HepG2 (cell line): ENCODE measurements around the gene KLHL11. TPM values are rescaled to one million over a fixed set of nuclear protein-coding genes. Genes with fewer than 3 reads are reported as not detected.
A peak's percentile ranks its signal among the peaks of the same experiment; 100 is the strongest.

ENCODE experiments used
- ATAC-seq: fragments of 200-7000 bp; cut with Tn5 transposase; 3 replicates; pipeline ENCODE4 v1.9.1; 2020; ENCODE audit warnings: mild to moderate bottlenecking, moderate library complexity
- BruUV-seq: library from RNA; stranded (reverse); fragments of 400-500 nt; replicated peaks from 2 replicates; lab custom pipeline; 2021; lab: Mats Ljungman, UMichigan
- CTCF ChIA-PET: fragments of 300-600 bp; formaldehyde crosslinking; extraction: SDS; loops from one replicate; lab custom pipeline; 2021; ENCODE audit warnings: low total read pairs, inconsistent platforms, low intra/inter-chr PET ratio; lab: Yijun Ruan, JAX
- POLR2A ChIA-PET: fragments of 350-600 bp; sonication (Branson Sonifier 250); formaldehyde crosslinking; loops from one replicate; lab custom pipeline; 2020; ENCODE audit warnings: antibody characterized with exemption, inconsistent platforms; lab: Yijun Ruan, JAX
- DNase-seq: peaks from one replicate; pipeline ENCODE4 v3.0.0-alpha.2; 2015; ENCODE audit warnings: low spot score
- FAIRE-seq: peaks from 3 replicates; lab custom pipeline; 2011; peaks lifted over from hg19 to GRCh38; lab: Jason Lieb, UNC
- H2AFZ ChIP-seq: one replicate; pipeline ENCODE4 v1.6.1; 2011; ENCODE audit warnings: low read length, inconsistent platforms
- H3K27ac ChIP-seq: fragments of 300-600 bp; 3 replicates; pipeline ENCODE4 v1.8.0; 2011; ENCODE audit warnings: mixed run types, mild to moderate bottlenecking, mixed read lengths, low read length, inconsistent platforms; ENCODE audit not compliant: insufficient read depth; ENCODE audit errors: extremely low read length
- H3K27me3 ChIP-seq, 2 experiments: fragments of 200-600 bp in 1 of 2; 2 replicates in 1 of 2; 3 replicates in 1 of 2; pipeline versions ENCODE4 v1.6.0 to v1.8.0; 2011; ENCODE audit warnings: low read length in 2 of 2, mild to moderate bottlenecking in 2 of 2, moderate library complexity in 2 of 2, inconsistent platforms in 1 of 2; ENCODE audit not compliant: insufficient read depth in 2 of 2, control insufficient read depth in 1 of 2
- H3K36me3 ChIP-seq, 2 experiments: fragments of 200-600 bp in 1 of 2; replicated peaks in 1 of 2; 2 replicates in 1 of 2; 3 replicates in 1 of 2; pipeline versions ENCODE4 v1.5.1 to v1.8.0; 2011; ENCODE audit warnings: low read length in 2 of 2, inconsistent platforms in 1 of 2; ENCODE audit not compliant: insufficient read depth in 2 of 2, control insufficient read depth in 1 of 2
- H3K4me1 ChIP-seq: 2 replicates; pipeline ENCODE4 v1.5.1; 2012; ENCODE audit warnings: low read length, inconsistent platforms; ENCODE audit not compliant: insufficient read depth
- H3K4me2 ChIP-seq: 2 replicates; pipeline ENCODE4 v1.6.0; 2011; ENCODE audit warnings: low read depth, low read length, inconsistent platforms
- H3K4me3 ChIP-seq, 3 experiments: fragments of 200-600 bp in 1 of 3; sonication (generic), shearing (Covaris generic) in 1 of 3; replicated peaks in 1 of 3; 2 replicates each; pipeline ENCODE4 v1.5.1; 2011 to 2016; ENCODE audit warnings: low read length in 3 of 3, inconsistent platforms in 2 of 3, low read depth in 2 of 3, mild to moderate bottlenecking in 2 of 3, control low read depth in 1 of 3, mixed read lengths in 1 of 3; ENCODE audit not compliant: insufficient read depth in 1 of 3
- H3K79me2 ChIP-seq: one replicate; pipeline ENCODE4 v1.6.1; 2011; ENCODE audit warnings: low read length, inconsistent platforms; ENCODE audit not compliant: insufficient read depth
- H3K9ac ChIP-seq: 2 replicates; pipeline ENCODE4 v1.6.0; 2011; ENCODE audit warnings: mild to moderate bottlenecking, low read depth, low read length, inconsistent platforms; ENCODE audit not compliant: insufficient read depth
- H3K9me3 ChIP-seq: 2 replicates; pipeline ENCODE4 v1.5.1; 2012; ENCODE audit warnings: mild to moderate bottlenecking, low read length
- H4K20me1 ChIP-seq: 2 replicates; pipeline ENCODE4 v1.6.0; 2011; ENCODE audit warnings: inconsistent platforms, mild to moderate bottlenecking, low read length, moderate library complexity; ENCODE audit not compliant: insufficient read depth
- HOXD1 ChIP-seq: sonication (generic); formaldehyde crosslinking; IDR thresholded peaks from 2 replicates; pipeline ENCODE4 v1.5.0; 2020; ENCODE audit warnings: missing genetic modification reagents
- MAFF ChIP-seq: IDR thresholded peaks from 2 replicates; pipeline ENCODE4 v1.6.1; 2011; ENCODE audit warnings: low read depth, low read length, improper control_type of control experiment
- MAFK ChIP-seq, 2 experiments: IDR thresholded peaks in 1 of 2; conservative IDR thresholded peaks in 1 of 2; 2 replicates each; pipeline ENCODE4 v1.6.1; 2011; ENCODE audit warnings: improper control_type of control experiment in 2 of 2, low read length in 2 of 2
- SIN3A ChIP-seq: IDR thresholded peaks from 2 replicates; pipeline ENCODE4 v1.6.1; 2011; ENCODE audit warnings: low read depth, mild to moderate bottlenecking, control low read depth, low read length, borderline replicate concordance
- SMARCE1 ChIP-seq: fragments of 450-650 bp; IDR thresholded peaks from 2 replicates; pipeline ENCODE4 v1.6.1; 2017; ENCODE audit warnings: borderline replicate concordance
- TP53 ChIP-seq: sonication (generic); formaldehyde crosslinking; conservative IDR thresholded peaks from 2 replicates; pipeline ENCODE4 v1.4.0; 2020; ENCODE audit warnings: missing genetic modification reagents
- ZNF121 ChIP-seq: sonication (generic); formaldehyde crosslinking; IDR thresholded peaks from 2 replicates; pipeline ENCODE4 v1.5.0; 2020; ENCODE audit warnings: mild to moderate bottlenecking, missing genetic modification reagents
- WGBS: methylation state at CpG from one replicate; pipeline ENCODE4 v1.1.6; 2017; ENCODE audit warnings: low lambda C conversion rate; 5-methylcytosine and 5-hydroxymethylcytosine counted together
- in situ Hi-C: cut with HindIII; loops from 2 replicates; pipeline ENCODE4 v1.10.0; 2017; ENCODE audit warnings: low pct_unique_long_range_greater_than_20kb; ENCODE audit not compliant: extremely low pct_ligation_motif_present
- intact Hi-C: fragments of 100-400 bp; cut with micrococcal nuclease; formaldehyde crosslinking; loops from one replicate; pipeline ENCODE4 v1.10.0; 2022; ENCODE audit not compliant: unreplicated experiment
- polyA plus RNA-seq, 8 experiments: library from polyadenylated mRNA; depleted of rRNA in 3 of 8; stranded (reverse) in 7 of 8; unstranded in 1 of 8; fragments of >200 nt; fragmentation: Illumina TruSeq in 4 of 8; extraction: Trizol in 4 of 8; gene quantifications; 2 replicates each; pipeline versions ENCODE4 v1.2.1 to v1.2.3, GENCODE V29; 2011 to 2016; ENCODE audit warnings: low read depth in 4 of 8, missing spikeins in 1 of 8, mixed read lengths in 1 of 8; ENCODE audit not compliant: insufficient read depth in 1 of 8
- total RNA-seq, 5 experiments: library from RNA; depleted of rRNA; stranded (reverse); fragments of >200 nt; fragmentation: Illumina TruSeq; extraction: Trizol; gene quantifications; 2 replicates each; pipeline ENCODE4 v1.2.3, GENCODE V29; 2016; ENCODE audit warnings: low read depth in 1 of 5
- TF ChIP-seq, protein P1 (sequence below): sonication (generic); formaldehyde crosslinking; IDR thresholded peaks from 2 replicates; pipeline ENCODE4 v1.4.0; 2020; ENCODE audit warnings: missing genetic modification reagents

Gene KLHL11
- total and polyA plus RNA-seq, 2 of the 13 experiments (the other 11 are each of a cell fraction or from before 2014, with no cell fraction given) = 7.7 to 27.5 TPM

DNA sequence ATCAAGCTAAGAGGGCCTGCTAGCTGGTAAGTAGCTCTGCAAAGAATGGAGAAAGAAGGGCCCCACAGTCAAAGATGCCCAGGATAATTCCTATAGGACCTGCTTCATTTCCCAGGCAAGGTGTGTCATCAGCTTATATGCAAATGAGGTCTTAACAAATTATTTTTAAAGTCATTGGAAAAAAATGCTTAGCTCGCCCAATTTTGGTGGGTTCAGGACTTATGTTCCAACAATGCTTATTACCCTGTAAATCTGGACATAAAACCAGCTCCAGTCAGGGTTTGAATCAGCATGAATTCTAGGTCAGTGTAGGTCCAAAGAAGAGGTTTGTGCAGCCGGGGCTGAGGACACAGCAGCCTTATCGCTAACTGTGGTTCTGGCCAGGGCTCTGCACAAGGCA lies 28.2 kb upstream of the KLHL11 start:
- BruUV-seq = no TSS peak
- Histone ChIP-seq H3K4me1 (peaks cover 35% of the 10 kb centered on the region), H3K4me3 (no peak overlapping the region), H4K20me1 (no peaks in the 10 kb centered on the region), H3K79me2 (no peaks in the 10 kb centered on the region), H3K36me3 (peaks cover 41 to 81% of the 10 kb centered on the region in 2 experiments), H2AFZ (no peak overlapping the region)
- intact Hi-C loops = no loop called here
- CTCF ChIA-PET = no interaction called here
- in situ Hi-C loops = no loop called here
- no peak for ATAC-seq
- 0 out of 2 replicates have a peak, but pooled peaks have one; percentile 19 for TF ChIP-seq SIN3A
- TF ChIP-seq HOXD1 = no peak
- TF ChIP-seq, protein P1, sequence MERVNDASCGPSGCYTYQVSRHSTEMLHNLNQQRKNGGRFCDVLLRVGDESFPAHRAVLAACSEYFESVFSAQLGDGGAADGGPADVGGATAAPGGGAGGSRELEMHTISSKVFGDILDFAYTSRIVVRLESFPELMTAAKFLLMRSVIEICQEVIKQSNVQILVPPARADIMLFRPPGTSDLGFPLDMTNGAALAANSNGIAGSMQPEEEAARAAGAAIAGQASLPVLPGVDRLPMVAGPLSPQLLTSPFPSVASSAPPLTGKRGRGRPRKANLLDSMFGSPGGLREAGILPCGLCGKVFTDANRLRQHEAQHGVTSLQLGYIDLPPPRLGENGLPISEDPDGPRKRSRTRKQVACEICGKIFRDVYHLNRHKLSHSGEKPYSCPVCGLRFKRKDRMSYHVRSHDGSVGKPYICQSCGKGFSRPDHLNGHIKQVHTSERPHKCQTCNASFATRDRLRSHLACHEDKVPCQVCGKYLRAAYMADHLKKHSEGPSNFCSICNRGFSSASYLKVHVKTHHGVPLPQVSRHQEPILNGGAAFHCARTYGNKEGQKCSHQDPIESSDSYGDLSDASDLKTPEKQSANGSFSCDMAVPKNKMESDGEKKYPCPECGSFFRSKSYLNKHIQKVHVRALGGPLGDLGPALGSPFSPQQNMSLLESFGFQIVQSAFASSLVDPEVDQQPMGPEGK (CRISPR knock-in tag) = no peak
- peak; percentile 65 to 79 for TF ChIP-seq MAFK (conservative IDR thresholded peaks at IDR 0.05 in 1 of 2, IDR thresholded peaks at IDR 0.05 in 1 of 2; ENCODE audit: low read length in 2 of 2)
- no peak for TF ChIP-seq SMARCE1
- no peak for TF ChIP-seq TP53 (CRISPR knock-in tag)
- TF ChIP-seq ZNF121 = no peak
- TF ChIP-seq MAFF = peak; percentile 70
- TF ChIP-seq, all 625 proteins: peak for 3
- DNase-seq = no peak
- Histone ChIP-seq H3K4me2 (no peak overlapping the region), H3K9me3 (no peaks in the 10 kb centered on the region), H3K9ac (no peak overlapping the region), H3K27ac (no peak overlapping the region), H3K27me3 (no peaks in the 10 kb centered on the region)
- 96% methylated on average over 3 of the region's 3 CpGs for WGBS
- POLR2A ChIA-PET = interaction anchor here (1.6 to 3.8 kb wide), 4 partner anchors 15 to 37 kb away, joined by 5 to 18 read pairs (median 12); partner anchors contain the start of genes ACLY, KLHL11 and ODAD4
- no peak for FAIRE-seq
